ENCODE data around the gene SPTBN5. TPM values are rescaled to one million over a fixed set of nuclear protein-coding genes. Genes with fewer than 3 reads are reported as not detected.

SPTBN5 gene
- total RNA-seq, 2 donors from 2014 or later: 0.72 to 2.3 TPM

DNA sequence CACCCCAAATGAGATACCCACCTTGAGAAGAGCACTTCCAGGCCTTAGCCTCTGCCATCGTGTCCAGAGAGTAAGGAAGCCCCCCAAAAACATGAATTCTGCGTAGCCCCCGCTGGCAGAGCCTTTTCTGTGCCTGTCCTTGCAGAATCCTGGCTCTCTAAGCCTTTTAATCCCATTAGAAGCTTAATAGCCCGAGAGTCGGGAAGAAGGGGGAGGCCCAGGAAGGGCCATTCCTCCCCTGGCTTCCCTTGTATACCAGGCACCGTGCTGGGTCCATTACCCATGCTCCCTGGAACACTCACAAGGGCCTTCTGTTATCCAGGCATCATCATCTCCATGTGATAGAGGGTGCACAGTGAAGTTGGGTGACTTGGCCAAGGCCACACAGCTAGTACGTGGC, 7.1 kb downstream of the SPTBN5 start:
- no peak for DNase-seq
- H3K9me3 ChIP-seq: no peaks in the 10 kb centered on the region
- H3K27me3 ChIP-seq: no peaks in the 10 kb centered on the region
- intact Hi-C loops (cut with DNase I): no loop called here
- no peak overlapping the region for H3K27ac ChIP-seq
- no peak overlapping the region for H3K4me3 ChIP-seq
- no peak overlapping the region for H3K9ac ChIP-seq (ENCODE audit: low read depth in 2 of 2, low read length in 2 of 2)
- H3K4me1 ChIP-seq: no peaks in the 10 kb centered on the region
- TF ChIP-seq, protein P1, sequence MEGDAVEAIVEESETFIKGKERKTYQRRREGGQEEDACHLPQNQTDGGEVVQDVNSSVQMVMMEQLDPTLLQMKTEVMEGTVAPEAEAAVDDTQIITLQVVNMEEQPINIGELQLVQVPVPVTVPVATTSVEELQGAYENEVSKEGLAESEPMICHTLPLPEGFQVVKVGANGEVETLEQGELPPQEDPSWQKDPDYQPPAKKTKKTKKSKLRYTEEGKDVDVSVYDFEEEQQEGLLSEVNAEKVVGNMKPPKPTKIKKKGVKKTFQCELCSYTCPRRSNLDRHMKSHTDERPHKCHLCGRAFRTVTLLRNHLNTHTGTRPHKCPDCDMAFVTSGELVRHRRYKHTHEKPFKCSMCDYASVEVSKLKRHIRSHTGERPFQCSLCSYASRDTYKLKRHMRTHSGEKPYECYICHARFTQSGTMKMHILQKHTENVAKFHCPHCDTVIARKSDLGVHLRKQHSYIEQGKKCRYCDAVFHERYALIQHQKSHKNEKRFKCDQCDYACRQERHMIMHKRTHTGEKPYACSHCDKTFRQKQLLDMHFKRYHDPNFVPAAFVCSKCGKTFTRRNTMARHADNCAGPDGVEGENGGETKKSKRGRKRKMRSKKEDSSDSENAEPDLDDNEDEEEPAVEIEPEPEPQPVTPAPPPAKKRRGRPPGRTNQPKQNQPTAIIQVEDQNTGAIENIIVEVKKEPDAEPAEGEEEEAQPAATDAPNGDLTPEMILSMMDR (IDR thresholded peaks at IDR 0.05): no peak
- no peaks in the 10 kb centered on the region for H3K36me3 ChIP-seq

DNA sequence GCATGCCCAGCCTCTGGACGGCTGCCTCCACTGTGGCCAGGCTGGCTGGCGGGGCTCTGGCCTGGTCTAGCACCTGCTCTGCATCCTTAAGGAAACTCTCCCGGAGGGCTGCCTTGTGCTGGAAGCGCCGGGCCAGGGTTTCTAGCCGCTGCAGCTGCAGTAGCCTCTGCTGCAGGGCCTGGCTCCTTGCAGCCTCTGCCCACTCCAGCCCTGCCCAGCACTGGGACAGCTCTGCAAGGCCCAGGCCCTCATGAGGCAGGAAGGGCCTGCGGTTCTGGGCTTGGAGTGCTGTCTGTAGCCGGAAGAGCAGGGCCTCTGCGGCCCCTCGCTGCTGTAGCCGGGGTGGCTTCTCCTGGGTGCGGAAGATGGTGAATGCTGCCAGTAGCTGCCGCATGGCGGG, 8.0 kb downstream of the SPTBN5 start:
- Histone ChIP-seq H3K27ac (no peak overlapping the region), H3K9me3 (no peaks in the 10 kb centered on the region), H3K36me3 (no peaks in the 10 kb centered on the region), H3K27me3 (peaks cover 3% of the 10 kb centered on the region), H3K4me1 (no peaks in the 10 kb centered on the region), H3K4me3 (no peak overlapping the region), H3K9ac (ENCODE audit: low read depth in 2 of 2, low read length in 2 of 2) (no peak overlapping the region)
- TF ChIP-seq, protein P1 (IDR thresholded peaks at IDR 0.05): no peak
- intact Hi-C loops (cut with DNase I): no loop called here
- no peak for DNase-seq

DNA sequence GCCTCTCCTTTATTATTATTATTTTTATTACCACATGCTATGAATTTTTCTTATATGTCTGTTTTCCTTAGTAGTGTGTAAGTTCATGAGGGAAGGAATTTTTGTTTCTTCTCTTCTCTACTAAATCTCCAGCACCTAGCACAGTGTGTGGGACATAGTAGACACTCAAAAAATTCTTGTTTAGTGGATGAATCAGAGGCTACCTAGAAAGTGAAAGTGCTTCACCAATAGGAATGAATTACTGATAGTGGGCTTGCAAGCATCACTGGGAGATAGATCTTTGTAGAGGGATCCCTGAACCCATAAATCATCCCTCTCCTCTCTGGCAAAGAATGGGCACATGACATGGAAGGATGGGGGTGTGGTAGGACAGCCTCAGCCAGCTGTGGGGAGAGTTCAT, 8.5 kb downstream of the SPTBN5 start:
- intact Hi-C loops (cut with DNase I): no loop called here
- no peaks in the 10 kb centered on the region for H3K36me3 ChIP-seq
- H3K27ac ChIP-seq: no peak overlapping the region
- TF ChIP-seq, protein P1 (IDR thresholded peaks at IDR 0.05): no peak
- H3K27me3 ChIP-seq: peaks cover 3% of the 10 kb centered on the region
- no peak overlapping the region for H3K9ac ChIP-seq (ENCODE audit: low read depth in 2 of 2, low read length in 2 of 2)
- no peaks in the 10 kb centered on the region for H3K9me3 ChIP-seq
- H3K4me1 ChIP-seq: no peaks in the 10 kb centered on the region
- no peak overlapping the region for H3K4me3 ChIP-seq
- DNase-seq: no peak

DNA sequence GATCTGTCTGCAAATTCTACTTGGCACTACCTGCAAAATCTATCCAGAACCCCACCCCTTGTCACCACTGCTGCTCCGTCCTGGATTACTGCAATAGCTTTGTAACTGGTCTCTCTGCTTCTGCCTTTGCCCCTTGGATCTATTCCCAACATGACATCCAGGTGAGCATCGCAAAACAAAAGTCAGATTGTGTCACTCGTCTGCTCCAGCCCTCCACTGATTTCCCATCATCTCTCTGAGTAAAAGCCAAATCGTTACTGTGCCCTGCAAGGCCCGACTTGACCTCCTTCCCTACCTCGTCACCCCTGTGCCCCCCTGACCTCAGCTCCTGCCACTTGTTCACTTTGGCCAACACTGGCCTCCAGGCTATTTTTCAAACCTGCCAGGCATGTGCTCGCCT, 9.4 kb downstream of the SPTBN5 start:
- intact Hi-C loops (cut with DNase I): no loop called here

DNA sequence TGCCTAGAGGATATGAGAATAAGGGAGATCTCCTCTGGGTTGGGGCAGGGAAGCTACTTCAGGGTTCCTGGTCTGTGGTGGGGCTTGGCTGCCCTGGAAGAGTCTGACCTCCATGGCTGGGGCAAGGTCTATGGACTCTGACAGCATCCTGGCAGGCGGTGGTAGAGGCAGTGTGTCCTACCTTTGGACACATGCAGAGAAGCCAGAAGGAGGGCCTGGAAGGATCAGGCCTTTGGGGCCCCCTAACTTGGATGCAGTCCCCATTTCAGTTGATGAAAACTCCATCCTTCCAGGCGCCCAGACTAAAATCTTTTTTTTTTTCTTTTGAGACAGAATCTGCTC, 10.4 kb downstream of the SPTBN5 start:
- no peak overlapping the region for H3K9ac ChIP-seq (ENCODE audit: low read depth in 2 of 2, low read length in 2 of 2)
- no peak overlapping the region for H3K4me3 ChIP-seq
- TF ChIP-seq, protein P1 (IDR thresholded peaks at IDR 0.05): no peak
- no peaks in the 10 kb centered on the region for H3K9me3 ChIP-seq
- H3K27ac ChIP-seq: no peak overlapping the region
- intact Hi-C loops (cut with DNase I): no loop called here
- H3K4me1 ChIP-seq: no peaks in the 10 kb centered on the region
- no peak for DNase-seq
- H3K36me3 ChIP-seq: no peaks in the 10 kb centered on the region
- peaks cover 3% of the 10 kb centered on the region for H3K27me3 ChIP-seq

More for the DNA sequence above, 9.4 kb downstream of the SPTBN5 start:
- TF ChIP-seq, protein P1 (IDR thresholded peaks at IDR 0.05): no peak
- no peak overlapping the region for H3K27ac ChIP-seq
- no peak overlapping the region for H3K4me3 ChIP-seq
- no peak overlapping the region for H3K9ac ChIP-seq (ENCODE audit: low read depth in 2 of 2, low read length in 2 of 2)
- H3K4me1 ChIP-seq: no peaks in the 10 kb centered on the region
- peaks cover 3% of the 10 kb centered on the region for H3K27me3 ChIP-seq
- no peaks in the 10 kb centered on the region for H3K36me3 ChIP-seq
- no peak for DNase-seq
- H3K9me3 ChIP-seq: no peaks in the 10 kb centered on the region
